Right lobe of liver (tissue), 4 donors: ENCODE results near the gene GIMAP2.

Source experiments
- POLR2A ChIP-seq: fragments of 450-650 bp; IDR thresholded peaks from one replicate; pipeline ENCODE4 v1.6.1; 2017; ENCODE audit warnings: antibody characterized with exemption, mild to moderate bottlenecking
- TF ChIP-seq, protein P1 (sequence below), 4 donors: fragments of 200-600 bp in 3 of 4; fragments of 450-650 bp in 1 of 4; IDR thresholded peaks; one replicate each; pipeline versions ENCODE4 v1.5.1 to v1.8.0; 2016 to 2022; ENCODE audit warnings: antibody characterized with exemption in 4 of 4, mild to moderate bottlenecking in 2 of 4
- donor health status: DM: no; HTN: no; CAD: no.
- donor health status: DM: no; HTN: no; CAD: no.
- donor health status: DM: no; HTN: yes; CAD: no.

DNA sequence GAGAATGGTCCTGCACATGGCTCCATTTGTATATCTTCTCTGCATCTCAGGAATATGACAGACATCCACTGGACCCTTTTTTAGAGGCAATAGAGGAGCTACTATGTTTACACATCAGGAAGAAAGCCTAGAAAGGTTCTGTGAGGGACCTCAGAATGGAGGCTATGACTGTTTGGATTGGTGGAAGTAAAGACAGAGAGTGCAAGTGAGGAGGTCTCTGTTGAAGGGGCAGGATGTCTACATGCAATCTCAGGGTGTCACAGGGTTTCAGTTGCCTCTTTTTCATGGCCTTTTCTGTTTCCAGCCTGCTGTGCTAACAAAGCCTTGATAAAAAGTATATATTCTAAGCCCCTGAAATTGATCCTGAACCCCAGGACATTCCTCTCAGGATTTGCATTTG is 43.7 kb upstream of the GIMAP2 start:
- TF ChIP-seq, protein P1, sequence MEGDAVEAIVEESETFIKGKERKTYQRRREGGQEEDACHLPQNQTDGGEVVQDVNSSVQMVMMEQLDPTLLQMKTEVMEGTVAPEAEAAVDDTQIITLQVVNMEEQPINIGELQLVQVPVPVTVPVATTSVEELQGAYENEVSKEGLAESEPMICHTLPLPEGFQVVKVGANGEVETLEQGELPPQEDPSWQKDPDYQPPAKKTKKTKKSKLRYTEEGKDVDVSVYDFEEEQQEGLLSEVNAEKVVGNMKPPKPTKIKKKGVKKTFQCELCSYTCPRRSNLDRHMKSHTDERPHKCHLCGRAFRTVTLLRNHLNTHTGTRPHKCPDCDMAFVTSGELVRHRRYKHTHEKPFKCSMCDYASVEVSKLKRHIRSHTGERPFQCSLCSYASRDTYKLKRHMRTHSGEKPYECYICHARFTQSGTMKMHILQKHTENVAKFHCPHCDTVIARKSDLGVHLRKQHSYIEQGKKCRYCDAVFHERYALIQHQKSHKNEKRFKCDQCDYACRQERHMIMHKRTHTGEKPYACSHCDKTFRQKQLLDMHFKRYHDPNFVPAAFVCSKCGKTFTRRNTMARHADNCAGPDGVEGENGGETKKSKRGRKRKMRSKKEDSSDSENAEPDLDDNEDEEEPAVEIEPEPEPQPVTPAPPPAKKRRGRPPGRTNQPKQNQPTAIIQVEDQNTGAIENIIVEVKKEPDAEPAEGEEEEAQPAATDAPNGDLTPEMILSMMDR (IDR thresholded peaks at IDR 0.05), result no peak
- no peak for TF ChIP-seq POLR2A
